ENCODE data around the gene KRTAP5-8.

GRCh38 chr11:71505001-71505400 lies 32.8 kb upstream of the KRTAP5-8 start:
- TF ChIP-seq GATA2 (IDR thresholded peaks at IDR 0.05; ENCODE audit: low read depth, low read length) (no peak), GATA3 (IDR thresholded peaks at IDR 0.05; ENCODE audit: low read depth, low read length) (no peak)

Data from SH-SY5Y (cell line).